Pancreas (tissue), 10 donors: ENCODE results near the gene ZNF407. TPM values are rescaled to one million over a fixed set of nuclear protein-coding genes. Genes with fewer than 3 reads are reported as not detected.

Experiments
- ATAC-seq, 4 donors: fragments of 200-7000 bp; cut with Tn5 transposase; one replicate each; pipeline versions ENCODE4 v1.8.0 to v1.9.1; 2020; ENCODE audit warnings: mild to moderate bottlenecking in 4 of 4, moderate library complexity in 4 of 4
- DNase-seq, 6 donors: peaks; one replicate each; pipeline ENCODE4 v3.0.0-alpha.2; 2020
- FAIRE-seq: peaks from 2 replicates; lab custom pipeline; 2012; peaks lifted over from hg19 to GRCh38; lab: Jason Lieb, UNC
- H3K27ac ChIP-seq, 4 donors: fragments of 200-600 bp; sonication (generic); 1 replicate in 3 of 4; 2 replicates in 1 of 4; pipeline versions ENCODE4 v1.5.0 to v1.8.0; 2020
- H3K27me3 ChIP-seq, 4 donors: fragments of 200-600 bp; one replicate each; pipeline ENCODE4 v1.8.0; 2021
- H3K36me3 ChIP-seq, 3 donors: fragments of 200-600 bp; sonication (generic) in 1 of 3; one replicate each; pipeline versions ENCODE4 v1.5.0 to v1.8.0; 2020 to 2021
- H3K4me1 ChIP-seq, 3 donors: fragments of 200-600 bp; one replicate each; pipeline ENCODE4 v1.8.0; 2021
- H3K4me3 ChIP-seq, 4 donors: fragments of 200-600 bp; sonication (generic) in 2 of 4; one replicate each; pipeline versions ENCODE4 v1.5.0 to v1.8.0; 2020 to 2021
- H3K9me3 ChIP-seq, 4 donors: fragments of 200-600 bp; one replicate each; pipeline ENCODE4 v1.8.0; 2021
- WGBS, 2 donors: extraction: QIAGEN DNeasy Blood & Tissue Kit; methylation state at CpG; one replicate each; pipeline ENCODE4 v1.1.7; 2013; 5-methylcytosine and 5-hydroxymethylcytosine counted together
- intact Hi-C, 3 donors: fragments of 100-400 bp; cut with DNase I; formaldehyde crosslinking; loops; one replicate each; pipeline versions ENCODE4 v1.11.1 to v1.14.2; 2022
- polyA plus RNA-seq, 2 donors: library from polyadenylated mRNA; stranded (reverse); fragments of 200-250 nt; gene quantifications; one replicate each; pipeline ENCODE4 v1.2.3, GENCODE V29; 2013
- total RNA-seq, 6 donors: library from RNA; stranded (reverse); fragmentation: NEBNext Ultra II Directional in 4 of 6; extraction: Animal tissue kit (Norgen Biotek cat#: 25700) in 4 of 6; gene quantifications; one replicate each; pipeline versions ENCODE4 v1.2.1 to v1.2.4, GENCODE V29; 2021 to 2023
- TF ChIP-seq, protein P1 (sequence below), 4 donors: fragments of 200-600 bp; sonication (generic) in 3 of 4; IDR thresholded peaks; one replicate each; pipeline versions ENCODE4 v1.5.0 to v1.8.0; 2021; ENCODE audit warnings: antibody characterized with exemption in 4 of 4
- donor health status: healthy with polysubstance abuse.
- donor health status: DM: no; HTN: no; CAD: no; lungs with moderate emphysema.
- donor health status: DM: no; HTN: no; CAD: no.
- donor health status: control.
- donor health status: control.
- donor health status: Bipolar disorder and iron deficiency.
- donor health status: DM: yes; HTN: yes; CAD: no.
- donor health status: DM: no; HTN: no; CAD: no.
- donor health status: DM: no; HTN: no; CAD: no.
- donor health status: DM: yes; HTN: yes; CAD: no.

Gene ZNF407
- total and polyA plus RNA-seq, 8 donors, result 2.7 to 10.0 (median 4.9) TPM

- H3K36me3 ChIP-seq, result no peaks in the 10 kb centered on the region
- no peak overlapping the region for H3K27ac ChIP-seq
- intact Hi-C loops, result no loop called here
- WGBS, 2 donors, result 72% methylated on average over 8 of the region's 8 CpGs
- H3K27me3 ChIP-seq, result no peaks in the 10 kb centered on the region
- no peaks in the 10 kb centered on the region for H3K9me3 ChIP-seq
- ATAC-seq (peak in 3 of 4 donors; percentile 17 to 70 (median 40)), DNase-seq (no peak), FAIRE-seq (no peak)
- no peak overlapping the region for H3K4me3 ChIP-seq
- TF ChIP-seq, protein P1, sequence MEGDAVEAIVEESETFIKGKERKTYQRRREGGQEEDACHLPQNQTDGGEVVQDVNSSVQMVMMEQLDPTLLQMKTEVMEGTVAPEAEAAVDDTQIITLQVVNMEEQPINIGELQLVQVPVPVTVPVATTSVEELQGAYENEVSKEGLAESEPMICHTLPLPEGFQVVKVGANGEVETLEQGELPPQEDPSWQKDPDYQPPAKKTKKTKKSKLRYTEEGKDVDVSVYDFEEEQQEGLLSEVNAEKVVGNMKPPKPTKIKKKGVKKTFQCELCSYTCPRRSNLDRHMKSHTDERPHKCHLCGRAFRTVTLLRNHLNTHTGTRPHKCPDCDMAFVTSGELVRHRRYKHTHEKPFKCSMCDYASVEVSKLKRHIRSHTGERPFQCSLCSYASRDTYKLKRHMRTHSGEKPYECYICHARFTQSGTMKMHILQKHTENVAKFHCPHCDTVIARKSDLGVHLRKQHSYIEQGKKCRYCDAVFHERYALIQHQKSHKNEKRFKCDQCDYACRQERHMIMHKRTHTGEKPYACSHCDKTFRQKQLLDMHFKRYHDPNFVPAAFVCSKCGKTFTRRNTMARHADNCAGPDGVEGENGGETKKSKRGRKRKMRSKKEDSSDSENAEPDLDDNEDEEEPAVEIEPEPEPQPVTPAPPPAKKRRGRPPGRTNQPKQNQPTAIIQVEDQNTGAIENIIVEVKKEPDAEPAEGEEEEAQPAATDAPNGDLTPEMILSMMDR (IDR thresholded peaks at IDR 0.05), result no peak
- no peaks in the 10 kb centered on the region for H3K4me1 ChIP-seq
Observed at GRCh38 chr18:74669136-74669798, 71.6 kb downstream of the ZNF407 start.

- no peaks in the 10 kb centered on the region for H3K9me3 ChIP-seq
- intact Hi-C loops, result no loop called here
- H3K36me3 ChIP-seq, result no peaks in the 10 kb centered on the region
- TF ChIP-seq, protein P1 (IDR thresholded peaks at IDR 0.05), result no peak
- H3K4me3 ChIP-seq, result no peak overlapping the region
- FAIRE-seq (no peak), ATAC-seq (no peak), DNase-seq (no peak)
- H3K27ac ChIP-seq, result no peak overlapping the region
- 59 to 76% methylated on average over 6 of the region's 6 CpGs for WGBS, 2 donors
- H3K4me1 ChIP-seq, result no peaks in the 10 kb centered on the region
- H3K27me3 ChIP-seq, result no peaks in the 10 kb centered on the region
Observed at GRCh38 chr18:74672371-74672770, 74.7 kb downstream of the ZNF407 start.

- no peak for FAIRE-seq
Observed at GRCh38 chr18:74674487-74674886, 76.8 kb downstream of the ZNF407 start.

GRCh38 chr18:74679006-74679678, 81.5 kb downstream of the ZNF407 start:
- DNase-seq (no peak), FAIRE-seq (no peak), ATAC-seq (no peak)
- H3K36me3 ChIP-seq, result no peaks in the 10 kb centered on the region
- no peaks in the 10 kb centered on the region for H3K9me3 ChIP-seq
- no peaks in the 10 kb centered on the region for H3K4me1 ChIP-seq
- no peaks in the 10 kb centered on the region for H3K27me3 ChIP-seq
- WGBS, 2 donors, result 77 to 80% methylated on average over 6 of the region's 6 CpGs
- TF ChIP-seq, protein P1 (IDR thresholded peaks at IDR 0.05), result no peak
- no peak overlapping the region for H3K27ac ChIP-seq
- H3K4me3 ChIP-seq, result no peak overlapping the region
- intact Hi-C loops, result no loop called here

More at GRCh38 chr18:74674487-74674886, 76.8 kb downstream of the ZNF407 start:
- H3K4me3 ChIP-seq, result no peak overlapping the region
- H3K9me3 ChIP-seq, result no peaks in the 10 kb centered on the region
- TF ChIP-seq, protein P1 (IDR thresholded peaks at IDR 0.05), result no peak
- intact Hi-C loops, result no loop called here
- no peak overlapping the region for H3K27ac ChIP-seq
- DNase-seq (no peak), ATAC-seq (no peak)
- H3K4me1 ChIP-seq, result no peaks in the 10 kb centered on the region
- 76 to 86% methylated on average over 2 of the region's 2 CpGs for WGBS, 2 donors
- no peaks in the 10 kb centered on the region for H3K27me3 ChIP-seq
- no peaks in the 10 kb centered on the region for H3K36me3 ChIP-seq

- Histone ChIP-seq H3K4me1 (no peaks in the 10 kb centered on the region), H3K27ac (no peak overlapping the region), H3K27me3 (no peaks in the 10 kb centered on the region), H3K9me3 (no peaks in the 10 kb centered on the region), H3K36me3 (no peaks in the 10 kb centered on the region), H3K4me3 (no peak overlapping the region)
- TF ChIP-seq, protein P1 (IDR thresholded peaks at IDR 0.05), result no peak
- 94 to 98% methylated on average over 2 of the region's 2 CpGs for WGBS, 2 donors
- ATAC-seq (no peak), DNase-seq (no peak), FAIRE-seq (no peak)
- intact Hi-C loops, result no loop called here
Observed at GRCh38 chr18:74679679-74680076, 82.0 kb downstream of the ZNF407 start.
